HCT116 (cell line): ENCODE measurements around the gene KRT37. TPM values are rescaled to one million over a fixed set of nuclear protein-coding genes. Genes with fewer than 3 reads are reported as not detected.

ENCODE experiments used
- ATAC-seq: fragments of 200-7000 bp; cut with Tn5 transposase; 2 replicates; pipeline ENCODE4 v1.9.1; 2020; ENCODE audit warnings: mild to moderate bottlenecking, moderate library complexity
- BruUV-seq: library from RNA; stranded (reverse); fragments of 400-500 nt; replicated peaks from 2 replicates; lab custom pipeline; 2021; lab: Mats Ljungman, UMichigan
- CTCF ChIA-PET: fragments of 300-600 bp; sonication (Branson Sonifier 250); formaldehyde crosslinking; loops from one replicate; lab custom pipeline; 2021; ENCODE audit warnings: antibody characterized with exemption; lab: Charles Lee
- POLR2A ChIA-PET: fragments of 300-600, 350-600 bp; sonication (Branson Sonifier 250); formaldehyde crosslinking; loops from one replicate; lab custom pipeline; 2021; ENCODE audit warnings: antibody characterized with exemption; lab: Charles Lee
- RAD21 ChIA-PET, 2 experiments: fragments of 300-600 bp; sonication (Branson Sonifier 250); formaldehyde crosslinking; loops; one replicate each; lab custom pipeline; 2023; ENCODE audit warnings: low total read pairs in 2 of 2; ENCODE audit not compliant: uncharacterized antibody in 2 of 2, unreplicated experiment in 2 of 2, low non-redundant PET in 1 of 2; lab: Charles Lee
- DNase-seq: peaks from one replicate; pipeline ENCODE4 v3.0.0-alpha.2; 2010; ENCODE audit warnings: low read depth, low spot score
- H2AFZ ChIP-seq: fragments of 200-600 bp; shearing (Covaris generic), sonication (generic); 2 replicates; pipeline ENCODE4 v1.6.1; 2017; ENCODE audit warnings: low read depth, mixed run types, mixed read lengths, antibody characterized with exemption, low read length; ENCODE audit not compliant: poor library complexity, severe bottlenecking
- H3K27ac ChIP-seq: 2 replicates; pipeline ENCODE4 v1.5.1; 2012; ENCODE audit warnings: low read depth, low read length
- H3K27me3 ChIP-seq: fragments of 200-600 bp; sonication (generic); 2 replicates; pipeline ENCODE4 v1.6.1; 2016; ENCODE audit warnings: mixed run types, low read length, mixed read lengths; ENCODE audit not compliant: insufficient read depth
- H3K36me3 ChIP-seq, 2 experiments: fragments of 200-500 bp in 1 of 2; fragments of 200-600 bp in 1 of 2; sonication (Bioruptor generic) in 1 of 2; sonication (generic) in 1 of 2; 2 replicates each; pipeline versions ENCODE4 v1.5.1 to v1.6.1; 2014 to 2016; ENCODE audit warnings: low read length in 2 of 2, inconsistent platforms in 1 of 2, mixed read lengths in 1 of 2, mixed run types in 1 of 2; ENCODE audit not compliant: insufficient read depth in 2 of 2, control insufficient read depth in 1 of 2
- H3K4me1 ChIP-seq, 2 experiments: fragments of 200-600 bp in 1 of 2; sonication (generic) in 1 of 2; 2 replicates each; pipeline versions ENCODE4 v1.5.1 to v1.6.1; 2012 to 2017; ENCODE audit warnings: low read length in 2 of 2, inconsistent platforms in 1 of 2, mild to moderate bottlenecking in 1 of 2, mixed read lengths in 1 of 2, mixed run types in 1 of 2, moderate library complexity in 1 of 2; ENCODE audit not compliant: insufficient read depth in 2 of 2, control insufficient read depth in 1 of 2
- H3K4me2 ChIP-seq: fragments of 200-600 bp; sonication (generic); 2 replicates; pipeline ENCODE4 v1.6.1; 2017; ENCODE audit warnings: mixed run types, low read length, mixed read lengths
- H3K4me3 ChIP-seq, 2 experiments: fragments of 200-600 bp in 1 of 2; sonication (generic) in 1 of 2; replicated peaks in 1 of 2; 2 replicates each; pipeline ENCODE4 v1.5.1; 2011 to 2016; ENCODE audit warnings: low read length in 2 of 2, control low read depth in 1 of 2, low read depth in 1 of 2, mild to moderate bottlenecking in 1 of 2, mixed read lengths in 1 of 2, mixed run types in 1 of 2
- H3K79me2 ChIP-seq: fragments of 200-600 bp; sonication (generic); 2 replicates; pipeline ENCODE4 v1.6.1; 2017; ENCODE audit warnings: mild to moderate bottlenecking, mixed run types, low read length, moderate library complexity, mixed read lengths; ENCODE audit not compliant: insufficient read depth
- H3K9ac ChIP-seq: fragments of 200-600 bp; sonication (generic); 2 replicates; pipeline ENCODE4 v1.6.1; 2016; ENCODE audit warnings: low read length, mixed read lengths
- H3K9me2 ChIP-seq: fragments of 200-600 bp; sonication (generic), shearing (Covaris generic); 2 replicates; pipeline ENCODE4 v1.6.1; 2017; ENCODE audit warnings: mixed run types, mild to moderate bottlenecking, moderate library complexity; ENCODE audit not compliant: insufficient read depth
- H3K9me3 ChIP-seq, 2 experiments: fragments of 200-500 bp in 1 of 2; fragments of 200-600 bp in 1 of 2; sonication (Bioruptor generic) in 1 of 2; sonication (generic) in 1 of 2; 2 replicates each; pipeline ENCODE4 v1.6.1; 2014 to 2017; ENCODE audit warnings: low read length in 2 of 2, mixed read lengths in 2 of 2, inconsistent platforms in 1 of 2, low read depth in 1 of 2, mild to moderate bottlenecking in 1 of 2, mixed run types in 1 of 2, moderate library complexity in 1 of 2; ENCODE audit not compliant: control insufficient read depth in 1 of 2, insufficient read depth in 1 of 2
- H4K20me1 ChIP-seq: fragments of 200-600 bp; sonication (generic), shearing (Covaris generic); 2 replicates; pipeline ENCODE4 v1.6.1; 2017; ENCODE audit warnings: mixed run types, mild to moderate bottlenecking, moderate library complexity; ENCODE audit not compliant: insufficient read depth
- CBX3 ChIP-seq: IDR thresholded peaks from 2 replicates; pipeline ENCODE4 v1.6.1; 2012; ENCODE audit warnings: low read depth
- CTCF ChIP-seq, 3 experiments: fragments of 200-600 bp in 1 of 3; sonication (generic) in 1 of 3; IDR thresholded peaks in 2 of 3; conservative IDR thresholded peaks in 1 of 3; 2 replicates each; pipeline ENCODE4 v1.5.1; 2012 to 2017; ENCODE audit warnings: low read depth in 2 of 3, low read length in 2 of 3, antibody characterized with exemption in 1 of 3, borderline replicate concordance in 1 of 3, control low read depth in 1 of 3, mild to moderate bottlenecking in 1 of 3, mixed read lengths in 1 of 3, mixed run types in 1 of 3, moderate library complexity in 1 of 3; ENCODE audit not compliant: insufficient read depth in 1 of 3
- EGR1 ChIP-seq: IDR thresholded peaks from 2 replicates; pipeline ENCODE4 v1.6.1; 2012; ENCODE audit warnings: low read depth
- ELF1 ChIP-seq: IDR thresholded peaks from 2 replicates; pipeline ENCODE4 v1.6.1; 2012; ENCODE audit warnings: low read depth, borderline replicate concordance
- FOSL1 ChIP-seq: IDR thresholded peaks from 2 replicates; pipeline ENCODE4 v1.6.1; 2012; ENCODE audit warnings: low read depth
- JUND ChIP-seq: IDR thresholded peaks from 2 replicates; pipeline ENCODE4 v1.6.1; 2012
- POLR2A ChIP-seq: IDR thresholded peaks from 2 replicates; pipeline ENCODE4 v1.7.0; 2011; ENCODE audit warnings: borderline replicate concordance; ENCODE audit not compliant: insufficient read depth, insufficient read length; ENCODE audit errors: extremely low read depth
- POLR2AphosphoS5 ChIP-seq: IDR thresholded peaks from 2 replicates; pipeline ENCODE4 v1.6.1; 2011; ENCODE audit warnings: mild to moderate bottlenecking, low read depth, low read length, moderate library complexity
- RAD21 ChIP-seq: IDR thresholded peaks from 2 replicates; pipeline ENCODE4 v1.6.1; 2012; ENCODE audit warnings: low read depth, mild to moderate bottlenecking
- REST ChIP-seq: IDR thresholded peaks from 2 replicates; pipeline ENCODE4 v1.6.1; 2012; ENCODE audit warnings: low read depth
- SIN3A ChIP-seq: IDR thresholded peaks from 2 replicates; pipeline ENCODE4 v1.6.1; 2012; ENCODE audit warnings: low read depth
- SP1 ChIP-seq: IDR thresholded peaks from 2 replicates; pipeline ENCODE4 v1.6.1; 2012; ENCODE audit warnings: low read depth
- SRF ChIP-seq: IDR thresholded peaks from 2 replicates; pipeline ENCODE4 v1.6.1; 2012; ENCODE audit warnings: low read depth
- TCF7L2 ChIP-seq: IDR thresholded peaks from 2 replicates; pipeline ENCODE4 v1.7.0; 2011; ENCODE audit warnings: borderline replicate concordance, inconsistent platforms; ENCODE audit not compliant: insufficient read depth, insufficient read length; ENCODE audit errors: extremely low read depth
- YY1 ChIP-seq: IDR thresholded peaks from 2 replicates; pipeline ENCODE4 v1.6.1; 2011; ENCODE audit warnings: low read length, low read depth, moderate library complexity, mild to moderate bottlenecking; ENCODE audit not compliant: insufficient replicate concordance; ENCODE audit errors: extremely low read depth
- ZFX ChIP-seq: fragments of 450-650 bp; IDR thresholded peaks from 2 replicates; pipeline ENCODE4 v1.6.1; 2017
- ZNF274 ChIP-seq: fragments of 200-500 bp; sonication (Bioruptor generic); IDR thresholded peaks from 2 replicates; pipeline ENCODE4 v1.6.1; 2014; ENCODE audit warnings: mild to moderate bottlenecking, low read depth, low read length, inconsistent platforms
- intact Hi-C: fragments of 100-400 bp; cut with micrococcal nuclease; formaldehyde crosslinking; loops from 2 replicates; pipeline ENCODE4 v1.10.0; 2022
- total RNA-seq: library from RNA; stranded (reverse); gene quantifications from one replicate; pipeline ENCODE4 v1.2.1, GENCODE V29; 2021; ENCODE audit not compliant: unreplicated experiment
- TF ChIP-seq, protein P1 (sequence below): IDR thresholded peaks from 2 replicates; pipeline ENCODE4 v1.6.1; 2011; ENCODE audit warnings: mild to moderate bottlenecking, low read length, moderate library complexity; ENCODE audit not compliant: insufficient replicate concordance; ENCODE audit errors: extremely low read depth
- TF ChIP-seq, protein P2 (sequence below): IDR thresholded peaks from 2 replicates; pipeline ENCODE4 v1.6.1; 2012
- TF ChIP-seq, protein P3 (sequence below): IDR thresholded peaks from 2 replicates; pipeline ENCODE4 v1.6.1; 2012

Gene KRT37
- total RNA-seq, 1 experiment from 2014 or later = not detected

DNA sequence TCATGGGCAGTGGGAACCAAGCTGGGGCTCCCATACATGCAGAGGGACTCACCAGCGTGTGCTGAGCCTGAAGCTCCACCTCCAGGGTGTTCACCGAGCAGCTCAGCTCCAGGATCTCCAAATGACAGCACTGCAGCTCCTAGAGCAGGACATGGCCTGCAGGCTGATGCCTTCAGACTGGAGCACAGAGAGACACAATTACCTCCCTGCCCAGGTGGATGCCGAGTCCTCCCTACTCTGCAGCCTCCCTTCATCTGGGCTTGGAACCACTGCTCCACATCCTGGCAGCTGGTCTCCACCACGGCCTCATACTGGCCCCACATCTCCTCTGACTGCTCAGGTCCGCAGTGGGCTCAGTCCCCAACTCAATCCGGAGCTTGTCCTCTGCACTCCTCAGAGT, 24.6 kb upstream of the KRT37 start:
- CTCF ChIA-PET = no interaction called here
- no peak overlapping the region for H3K4me3 ChIP-seq
- BruUV-seq = no TSS peak
- POLR2A ChIA-PET = no interaction called here
- H3K4me1 ChIP-seq = peaks cover 0 to 13% of the 10 kb centered on the region in 2 experiments; a peak in 2 of 4 replicates
- no peaks in the 10 kb centered on the region for H3K9me2 ChIP-seq
- no peaks in the 10 kb centered on the region for H3K36me3 ChIP-seq
- no peaks in the 10 kb centered on the region for H3K27me3 ChIP-seq
- RAD21 ChIA-PET = no interaction called here
- no peak for TF ChIP-seq CBX3
- no peak for TF ChIP-seq SP1
- TF ChIP-seq YY1 = no peak
- no peak for TF ChIP-seq JUND
- no peak for TF ChIP-seq SRF
- no peak for TF ChIP-seq RAD21
- TF ChIP-seq ZFX = no peak
- TF ChIP-seq, protein P1, sequence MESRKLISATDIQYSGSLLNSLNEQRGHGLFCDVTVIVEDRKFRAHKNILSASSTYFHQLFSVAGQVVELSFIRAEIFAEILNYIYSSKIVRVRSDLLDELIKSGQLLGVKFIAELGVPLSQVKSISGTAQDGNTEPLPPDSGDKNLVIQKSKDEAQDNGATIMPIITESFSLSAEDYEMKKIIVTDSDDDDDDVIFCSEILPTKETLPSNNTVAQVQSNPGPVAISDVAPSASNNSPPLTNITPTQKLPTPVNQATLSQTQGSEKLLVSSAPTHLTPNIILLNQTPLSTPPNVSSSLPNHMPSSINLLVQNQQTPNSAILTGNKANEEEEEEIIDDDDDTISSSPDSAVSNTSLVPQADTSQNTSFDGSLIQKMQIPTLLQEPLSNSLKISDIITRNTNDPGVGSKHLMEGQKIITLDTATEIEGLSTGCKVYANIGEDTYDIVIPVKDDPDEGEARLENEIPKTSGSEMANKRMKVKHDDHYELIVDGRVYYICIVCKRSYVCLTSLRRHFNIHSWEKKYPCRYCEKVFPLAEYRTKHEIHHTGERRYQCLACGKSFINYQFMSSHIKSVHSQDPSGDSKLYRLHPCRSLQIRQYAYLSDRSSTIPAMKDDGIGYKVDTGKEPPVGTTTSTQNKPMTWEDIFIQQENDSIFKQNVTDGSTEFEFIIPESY = no peak
- TF ChIP-seq CTCF (IDR thresholded peaks at IDR 0.05 in 2 of 3, conservative IDR thresholded peaks at IDR 0.05 in 1 of 3; ENCODE audit: borderline replicate concordance in 1 of 3, insufficient read depth in 1 of 3, low read depth in 2 of 3, low read length in 2 of 3) = no peak
- no peak for TF ChIP-seq POLR2A
- TF ChIP-seq, protein P2, sequence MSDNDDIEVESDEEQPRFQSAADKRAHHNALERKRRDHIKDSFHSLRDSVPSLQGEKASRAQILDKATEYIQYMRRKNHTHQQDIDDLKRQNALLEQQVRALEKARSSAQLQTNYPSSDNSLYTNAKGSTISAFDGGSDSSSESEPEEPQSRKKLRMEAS = no peak
- TF ChIP-seq ZNF274 = no peak
- TF ChIP-seq POLR2AphosphoS5 = no peak
- no peak for TF ChIP-seq ELF1
- no peak for TF ChIP-seq SIN3A
- TF ChIP-seq REST = no peak
- TF ChIP-seq FOSL1 = no peak
- TF ChIP-seq, protein P3, sequence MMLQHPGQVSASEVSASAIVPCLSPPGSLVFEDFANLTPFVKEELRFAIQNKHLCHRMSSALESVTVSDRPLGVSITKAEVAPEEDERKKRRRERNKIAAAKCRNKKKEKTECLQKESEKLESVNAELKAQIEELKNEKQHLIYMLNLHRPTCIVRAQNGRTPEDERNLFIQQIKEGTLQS = no peak
- no peak for TF ChIP-seq EGR1
- no peak for TF ChIP-seq TCF7L2
- H3K79me2 ChIP-seq = no peaks in the 10 kb centered on the region
- H2AFZ ChIP-seq = no peak overlapping the region
- no peak overlapping the region for H3K4me2 ChIP-seq
- no peak overlapping the region for H3K27ac ChIP-seq
- H3K9me3 ChIP-seq = no peaks in the 10 kb centered on the region
- no peak overlapping the region for H3K9ac ChIP-seq
- no peaks in the 10 kb centered on the region for H4K20me1 ChIP-seq
- ATAC-seq = no peak
- DNase-seq = no peak
- intact Hi-C loops = no loop called here
